Measurements from ENCODE around the gene PECR. TPM values are rescaled to one million over a fixed set of nuclear protein-coding genes. Genes with fewer than 3 reads are reported as not detected.

PECR gene
- total RNA-seq, 1 experiment from 2014 or later = 16.3 TPM

GRCh38 chr2:216098421-216099334 lies 17.1 kb upstream of the PECR start:
- Histone ChIP-seq H3K9ac (ENCODE audit: low read length) (no peak overlapping the region), H3K4me1 (ENCODE audit: control insufficient read depth in 1 of 2, insufficient read depth in 2 of 2, low read length in 2 of 2) (no peaks in the 10 kb centered on the region), H3K79me2 (ENCODE audit: insufficient read depth, low read length) (no peaks in the 10 kb centered on the region), H3K9me3 (ENCODE audit: control insufficient read depth in 1 of 2, insufficient read depth in 1 of 2, low read depth in 1 of 2, low read length in 2 of 2) (no peaks in the 10 kb centered on the region), H3K4me3 (replicated peaks in 1 of 2; ENCODE audit: low read depth in 1 of 2, low read length in 2 of 2) (no peak overlapping the region), H2AFZ (ENCODE audit: low read depth, low read length, poor library complexity, severe bottlenecking) (no peak overlapping the region), H3K36me3 (ENCODE audit: control insufficient read depth in 1 of 2, insufficient read depth in 2 of 2, low read length in 2 of 2) (no peaks in the 10 kb centered on the region), H3K4me2 (ENCODE audit: low read length) (no peak overlapping the region), H4K20me1 (ENCODE audit: insufficient read depth) (no peaks in the 10 kb centered on the region), H3K27me3 (ENCODE audit: insufficient read depth, low read length) (no peaks in the 10 kb centered on the region), H3K9me2 (ENCODE audit: insufficient read depth) (no peaks in the 10 kb centered on the region), H3K27ac (ENCODE audit: low read depth, low read length) (no peak overlapping the region)
- ChIA-PET CTCF (no interaction called here), POLR2A (no interaction called here), RAD21 (ENCODE audit: low non-redundant PET in 1 of 2, low total read pairs in 2 of 2, uncharacterized antibody in 2 of 2, unreplicated experiment in 2 of 2) (no interaction called here)
- DNase-seq (ENCODE audit: low read depth, low spot score) = no peak
- no TSS peak for BruUV-seq (replicated peaks)
- TF ChIP-seq EZH2phosphoT487 (IDR thresholded peaks at IDR 0.05; ENCODE audit: borderline replicate concordance) (no peak), REST (IDR thresholded peaks at IDR 0.05; ENCODE audit: low read depth) (no peak), ATF3 (IDR thresholded peaks at IDR 0.05) (no peak), EZH2 (IDR thresholded peaks at IDR 0.05) (no peak), YY1 (IDR thresholded peaks at IDR 0.05; ENCODE audit: extremely low read depth, insufficient replicate concordance, low read depth, low read length) (no peak), POLR2A (IDR thresholded peaks at IDR 0.05; ENCODE audit: borderline replicate concordance, extremely low read depth, insufficient read depth, insufficient read length) (no peak), ZNF274 (IDR thresholded peaks at IDR 0.05; ENCODE audit: low read depth, low read length) (no peak), EGR1 (IDR thresholded peaks at IDR 0.05; ENCODE audit: low read depth) (no peak), SIN3A (IDR thresholded peaks at IDR 0.05; ENCODE audit: low read depth) (no peak), CBX3 (IDR thresholded peaks at IDR 0.05; ENCODE audit: low read depth) (no peak), MAX (IDR thresholded peaks at IDR 0.05) (no peak), ZBTB33 (IDR thresholded peaks at IDR 0.05; ENCODE audit: extremely low read depth, insufficient replicate concordance, low read length) (no peak), SRF (IDR thresholded peaks at IDR 0.05; ENCODE audit: low read depth) (no peak), ZFX (IDR thresholded peaks at IDR 0.05) (no peak), RAD21 (IDR thresholded peaks at IDR 0.05; ENCODE audit: low read depth) (no peak), ELF1 (IDR thresholded peaks at IDR 0.05; ENCODE audit: borderline replicate concordance, low read depth) (no peak), POLR2AphosphoS5 (IDR thresholded peaks at IDR 0.05; ENCODE audit: low read depth, low read length) (no peak), SP1 (IDR thresholded peaks at IDR 0.05; ENCODE audit: low read depth) (no peak)
- intact Hi-C loops (cut with micrococcal nuclease) = no loop called here
- no peak for ATAC-seq
